NT2/D1 (cell line): Measurements from ENCODE around the gene NATD1.

ENCODE experiments used
- DNase-seq: peaks from one replicate; pipeline ENCODE4 v3.0.0-alpha.2; 2011; ENCODE audit warnings: low read depth, low spot score
- H3K27me3 ChIP-seq: 2 replicates; pipeline ENCODE4 v1.6.0; 2011; ENCODE audit warnings: mild to moderate bottlenecking; ENCODE audit not compliant: insufficient read length, insufficient read depth
- H3K36me3 ChIP-seq: 2 replicates; pipeline ENCODE4 v1.6.1; 2011; ENCODE audit warnings: mild to moderate bottlenecking, low read length, mixed read lengths; ENCODE audit not compliant: insufficient read depth, insufficient read length
- H3K4me1 ChIP-seq: 2 replicates; pipeline ENCODE4 v1.5.1; 2011; ENCODE audit not compliant: insufficient read depth, insufficient read length
- H3K4me3 ChIP-seq: 2 replicates; pipeline ENCODE4 v1.5.1; 2011; ENCODE audit warnings: low read depth; ENCODE audit not compliant: insufficient read length
- H3K9ac ChIP-seq: 2 replicates; pipeline ENCODE4 v1.6.0; 2011; ENCODE audit warnings: low read depth; ENCODE audit not compliant: insufficient read length
- H3K9me3 ChIP-seq: 2 replicates; pipeline ENCODE4 v1.5.1; 2011; ENCODE audit warnings: mild to moderate bottlenecking, low read length; ENCODE audit not compliant: insufficient read depth
- SUZ12 ChIP-seq: IDR thresholded peaks from 2 replicates; pipeline ENCODE4 v1.6.1; 2011; ENCODE audit not compliant: insufficient read length, insufficient read depth; ENCODE audit errors: extremely low read depth
- YY1 ChIP-seq: IDR thresholded peaks from 2 replicates; pipeline ENCODE4 v1.6.1; 2011; ENCODE audit not compliant: insufficient read length, insufficient read depth
- ZNF274 ChIP-seq: IDR thresholded peaks from 2 replicates; pipeline ENCODE4 v1.6.1; 2011; ENCODE audit warnings: mild to moderate bottlenecking, low read depth, low read length

The NATD1 gene

DNA sequence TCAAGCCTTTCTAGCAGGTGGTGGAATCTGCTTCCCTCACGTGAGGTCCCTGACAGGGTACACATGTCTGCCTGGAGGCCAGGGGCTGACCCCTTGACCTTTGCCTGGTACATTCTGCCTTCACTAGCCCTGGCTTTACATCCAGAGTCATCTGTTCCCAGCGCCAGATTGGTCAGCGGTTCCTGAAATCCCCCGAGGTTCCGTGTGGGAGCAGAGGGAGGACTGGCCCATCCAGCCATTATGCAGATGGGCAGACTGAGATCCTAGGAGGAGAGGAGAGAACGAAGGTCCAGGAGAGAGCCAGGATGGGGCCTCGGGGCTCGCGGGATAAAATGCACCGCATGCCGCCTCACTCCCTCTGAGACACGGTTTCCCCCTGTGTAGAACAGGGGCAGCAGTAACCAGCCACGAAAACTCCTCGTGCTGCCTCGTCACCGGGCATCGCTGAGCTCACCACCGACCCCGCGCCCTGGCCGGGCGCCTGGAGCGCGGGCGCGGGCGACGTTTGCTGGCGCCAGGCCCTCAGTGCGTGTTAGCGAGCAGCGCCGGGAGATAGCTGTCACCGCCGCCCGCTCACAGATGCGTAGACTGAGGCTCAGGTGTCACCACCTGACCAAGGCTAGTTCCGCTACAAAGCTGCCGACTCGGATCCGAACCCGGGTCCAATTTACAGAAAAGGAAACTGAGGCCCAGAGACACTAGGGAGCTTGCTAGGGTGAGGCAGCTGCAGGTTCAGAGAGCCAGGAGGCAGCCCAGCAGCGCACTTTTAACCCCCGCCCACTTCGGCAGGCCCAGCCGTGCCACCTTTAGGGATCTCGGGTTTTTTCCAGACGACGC, 30.5 kb upstream of the NATD1 start:
- DNase-seq = no peak
- H3K4me1 ChIP-seq = peaks cover 21% of the 10 kb centered on the region
- peaks cover 23% of the 10 kb centered on the region for H3K27me3 ChIP-seq
- H3K9ac ChIP-seq = peak overlapping the region; percentile 56
- H3K4me3 ChIP-seq = no peak overlapping the region
- H3K9me3 ChIP-seq = no peaks in the 10 kb centered on the region
- TF ChIP-seq SUZ12 (no peak), ZNF274 (no peak), YY1 (no peak)
- H3K36me3 ChIP-seq = peaks cover 16% of the 10 kb centered on the region

DNA sequence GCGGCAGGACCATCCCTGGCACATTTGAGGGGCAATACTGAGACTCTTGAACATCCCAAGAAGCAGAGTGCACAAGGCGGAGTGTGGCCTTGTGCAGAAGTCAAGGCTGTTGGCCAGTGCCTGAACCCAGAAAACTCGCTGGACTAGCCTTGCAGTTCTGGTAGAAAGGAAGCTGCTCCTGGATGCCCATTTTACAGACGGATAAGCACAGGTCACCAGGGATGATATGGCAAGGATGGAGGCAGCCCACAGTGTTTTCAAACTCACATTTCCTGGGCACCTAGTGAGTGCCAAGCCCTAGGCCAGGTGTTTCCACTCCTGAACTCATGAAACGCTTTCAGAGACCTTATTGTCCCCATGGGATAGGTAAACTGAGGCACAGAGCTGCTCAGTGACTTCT, 29.6 kb upstream of the NATD1 start:
- H3K4me3 ChIP-seq = no peak overlapping the region
- peaks cover 28% of the 10 kb centered on the region for H3K27me3 ChIP-seq
- peaks cover 16% of the 10 kb centered on the region for H3K4me1 ChIP-seq
- no peak overlapping the region for H3K9ac ChIP-seq
- no peaks in the 10 kb centered on the region for H3K9me3 ChIP-seq
- TF ChIP-seq YY1 = no peak
- no peak for TF ChIP-seq ZNF274
- no peak for TF ChIP-seq SUZ12
- peaks cover 10% of the 10 kb centered on the region for H3K36me3 ChIP-seq
- DNase-seq = no peak

DNA sequence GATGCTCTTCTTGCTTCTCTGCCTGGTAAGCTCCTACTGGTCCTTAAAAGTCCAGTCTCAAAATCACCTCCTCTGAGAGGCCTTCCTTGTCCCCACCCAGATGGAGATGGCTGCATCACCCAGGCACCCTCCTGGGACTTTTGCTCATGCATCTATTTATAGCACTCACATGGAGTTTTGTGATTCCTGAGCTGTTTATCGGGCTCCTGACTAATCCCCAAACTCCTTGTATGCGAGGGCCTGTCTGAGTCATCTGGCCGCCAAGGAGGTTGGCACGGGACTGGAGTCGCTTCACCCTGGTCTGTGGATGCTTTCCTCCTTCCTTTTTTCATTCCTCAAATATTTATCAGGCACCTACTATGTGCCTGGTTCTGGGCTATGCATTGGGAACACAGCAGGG, 29.0 kb upstream of the NATD1 start:
- DNase-seq = no peak
- peaks cover 4% of the 10 kb centered on the region for H3K36me3 ChIP-seq
- no peak overlapping the region for H3K9ac ChIP-seq
- H3K4me1 ChIP-seq = peaks cover 11% of the 10 kb centered on the region
- no peaks in the 10 kb centered on the region for H3K9me3 ChIP-seq
- no peak overlapping the region for H3K4me3 ChIP-seq
- peaks cover 31% of the 10 kb centered on the region for H3K27me3 ChIP-seq
- no peak for TF ChIP-seq ZNF274
- no peak for TF ChIP-seq SUZ12
- TF ChIP-seq YY1 = no peak

DNA sequence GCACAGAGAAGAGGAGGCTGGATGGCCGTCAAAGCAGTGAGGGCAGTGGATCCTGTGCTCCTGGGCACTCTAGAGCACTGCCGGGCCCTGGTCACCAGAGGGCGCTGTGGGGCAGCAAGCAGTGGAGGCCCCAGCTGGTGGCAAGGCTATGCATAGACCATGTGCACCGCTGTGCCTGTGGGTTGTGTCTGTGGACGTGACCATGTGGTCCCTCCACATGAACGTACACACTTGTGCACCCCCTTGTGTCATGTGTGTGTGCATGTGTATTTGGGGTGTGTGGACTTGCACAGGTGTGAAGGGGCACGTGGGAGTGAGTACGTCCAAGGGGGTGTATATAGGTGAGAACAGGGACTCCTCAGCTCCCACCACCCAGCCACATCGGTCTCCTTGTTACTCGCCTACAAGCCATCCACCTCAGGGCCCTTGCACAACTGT, 26.9 kb upstream of the NATD1 start:
- TF ChIP-seq ZNF274 (no peak), YY1 (no peak), SUZ12 (no peak)
- H3K4me3 ChIP-seq = no peak overlapping the region
- H3K9me3 ChIP-seq = no peaks in the 10 kb centered on the region
- H3K9ac ChIP-seq = no peak overlapping the region
- DNase-seq = peak; percentile 48
- H3K36me3 ChIP-seq = no peaks in the 10 kb centered on the region
- peaks cover 4% of the 10 kb centered on the region for H3K4me1 ChIP-seq
- peaks cover 49% of the 10 kb centered on the region for H3K27me3 ChIP-seq

DNA sequence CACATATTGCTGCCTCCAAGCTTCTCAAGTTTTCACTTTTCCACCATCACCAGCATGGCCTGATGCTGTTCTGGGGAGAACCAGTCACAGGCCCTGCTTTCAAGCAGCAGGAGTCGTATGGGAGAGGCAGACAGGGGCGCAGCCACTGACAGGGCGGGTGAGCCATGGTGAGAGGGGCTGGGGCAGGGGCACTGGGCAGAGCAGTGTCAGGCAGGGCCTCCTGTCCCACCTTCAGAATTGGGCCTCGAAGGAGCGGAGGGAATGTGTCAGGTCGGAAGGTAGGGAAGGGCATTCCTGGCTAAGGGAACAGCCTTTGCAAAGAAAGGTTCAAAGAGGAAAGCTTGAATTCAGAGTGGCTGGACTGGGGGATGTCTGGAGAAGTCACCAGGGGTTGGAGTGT, 26.4 kb upstream of the NATD1 start:
- H3K9ac ChIP-seq = peak overlapping the region; percentile 16
- TF ChIP-seq SUZ12 (no peak), ZNF274 (no peak), YY1 (no peak)
- H3K27me3 ChIP-seq = peaks cover 54% of the 10 kb centered on the region
- H3K4me3 ChIP-seq = no peak overlapping the region
- H3K9me3 ChIP-seq = no peaks in the 10 kb centered on the region
- H3K4me1 ChIP-seq = peaks cover 5% of the 10 kb centered on the region
- H3K36me3 ChIP-seq = no peaks in the 10 kb centered on the region
- DNase-seq = no peak

DNA sequence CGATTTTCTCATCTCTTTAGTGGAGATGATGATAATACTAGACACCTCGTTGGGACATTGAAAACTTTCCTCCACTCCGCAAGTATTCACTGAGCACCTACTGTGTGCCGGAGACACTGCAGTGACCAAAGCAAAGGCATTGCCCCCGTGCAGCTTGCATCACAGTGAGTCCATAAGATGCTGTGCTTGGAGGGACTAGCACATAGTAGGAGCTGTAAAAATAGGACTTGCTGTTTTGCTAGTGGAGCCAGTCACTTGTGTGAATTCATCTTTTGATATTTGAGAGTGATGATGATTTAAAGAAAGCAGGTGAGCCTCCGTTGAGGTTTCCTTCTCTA, 26.0 kb upstream of the NATD1 start:
- TF ChIP-seq ZNF274 (no peak), YY1 (no peak), SUZ12 (no peak)

DNA sequence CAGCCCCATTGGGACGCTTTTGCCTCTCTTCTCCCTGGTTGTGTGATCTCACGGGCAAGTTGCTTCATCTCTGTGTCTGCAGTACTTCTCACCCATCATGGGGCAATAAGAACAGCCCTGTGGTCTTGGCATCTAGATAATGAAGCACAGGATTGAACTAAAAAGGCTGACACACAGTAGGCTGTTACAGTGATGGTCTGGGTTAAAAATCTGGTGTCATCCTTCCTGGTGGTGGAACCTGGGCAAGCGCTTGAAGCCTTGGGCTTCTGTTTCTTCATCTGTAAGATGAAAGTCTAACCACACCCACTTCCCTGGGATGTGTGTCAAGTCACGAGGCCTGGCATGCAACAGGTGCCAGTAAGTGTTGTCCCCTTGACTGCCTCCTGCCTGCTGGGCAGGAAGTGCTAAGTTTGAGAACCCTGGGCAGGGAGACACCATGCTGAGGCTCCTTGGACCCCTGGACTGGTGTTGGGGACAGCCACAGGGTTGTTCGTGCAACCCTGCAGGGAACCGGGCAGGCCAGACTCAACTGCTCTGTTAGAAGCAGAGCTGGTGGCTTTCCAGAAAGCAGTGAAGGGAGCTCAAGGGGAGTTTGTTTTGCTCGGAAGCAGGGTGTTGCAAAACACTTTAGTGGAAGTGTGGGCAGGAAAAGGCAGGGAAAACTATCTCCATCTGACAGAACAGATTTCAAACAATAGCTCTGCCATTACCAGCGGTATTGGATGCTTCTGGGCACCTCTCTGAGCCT, 25.4 kb upstream of the NATD1 start:
- H3K36me3 ChIP-seq = no peaks in the 10 kb centered on the region
- peaks cover 7% of the 10 kb centered on the region for H3K4me1 ChIP-seq
- DNase-seq = no peak
- H3K9ac ChIP-seq = no peak overlapping the region
- TF ChIP-seq SUZ12 (no peak), YY1 (no peak), ZNF274 (no peak)
- H3K9me3 ChIP-seq = no peaks in the 10 kb centered on the region
- H3K27me3 ChIP-seq = peaks cover 55% of the 10 kb centered on the region
- no peak overlapping the region for H3K4me3 ChIP-seq

More for the DNA sequence above, 26.0 kb upstream of the NATD1 start:
- Histone ChIP-seq H3K36me3 (no peaks in the 10 kb centered on the region), H3K4me1 (peaks cover 7% of the 10 kb centered on the region), H3K27me3 (peaks cover 58% of the 10 kb centered on the region), H3K9ac (no peak overlapping the region), H3K4me3 (no peak overlapping the region), H3K9me3 (no peaks in the 10 kb centered on the region)
- DNase-seq = no peak
